Sigmoid colon (tissue), 3 donors: Measurements from ENCODE around the gene PCYOX1L.

Experiments
- CTCF ChIP-seq, 4 experiments: fragments of 450-650 bp in 3 of 4; fragments of 200-600 bp in 1 of 4; IDR thresholded peaks; one replicate each; pipeline ENCODE4 v1.5.1; 2016 to 2019; ENCODE audit warnings: antibody characterized with exemption in 4 of 4, mild to moderate bottlenecking in 3 of 4, moderate library complexity in 2 of 4
- POLR2A ChIP-seq, 2 donors: fragments of 450-650 bp; IDR thresholded peaks; one replicate each; pipeline ENCODE4 v1.6.1; 2016; ENCODE audit warnings: antibody characterized with exemption in 2 of 2, mild to moderate bottlenecking in 2 of 2, moderate library complexity in 2 of 2

- no peak for TF ChIP-seq CTCF (IDR thresholded peaks at IDR 0.05)
- TF ChIP-seq POLR2A (IDR thresholded peaks at IDR 0.05) = no peak
Measured at GRCh38 chr5:149365418-149365817, 7.6 kb downstream of the PCYOX1L start.
